GM11168 (cell line): ENCODE measurements around the gene PNLDC1.

Experiments
- in situ Hi-C: fragments of 300-500 bp; cut with MboI; formaldehyde crosslinking; loops from one replicate; pipeline ENCODE4 v1.12.0; 2022; ENCODE audit warnings: low sequenced_read_pairs; ENCODE audit not compliant: unreplicated experiment

The PNLDC1 gene

GRCh38 chr6:159800141-159800865 lies at the start of gene PNLDC1:
Gene PNLDC1, plus strand, starts transcription at chr6:159800276. Its CDS starts 32 bp downstream, at chr6:159800308.
- in situ Hi-C loops, result no loop called here

GRCh38 chr6:159751448-159751847 lies 48.6 kb upstream of the PNLDC1 start:
- in situ Hi-C loops, result no loop called here

GRCh38 chr6:159753081-159753872 lies 46.8 kb upstream of the PNLDC1 start:
- in situ Hi-C loops, result no loop called here

GRCh38 chr6:159754401-159754800 lies 45.7 kb upstream of the PNLDC1 start:
- in situ Hi-C loops, result no loop called here

- in situ Hi-C loops, result no loop called here
Observed at GRCh38 chr6:159754959-159755914, 44.8 kb upstream of the PNLDC1 start.

GRCh38 chr6:159756508-159756907 lies 43.6 kb upstream of the PNLDC1 start:
- in situ Hi-C loops, result no loop called here

- in situ Hi-C loops, result no loop called here
Observed at GRCh38 chr6:159758031-159759001, 41.8 kb upstream of the PNLDC1 start.

GRCh38 chr6:159759645-159760044 lies 40.4 kb upstream of the PNLDC1 start:
- in situ Hi-C loops, result no loop called here

GRCh38 chr6:159760602-159761057 lies 39.4 kb upstream of the PNLDC1 start:
- in situ Hi-C loops, result no loop called here

GRCh38 chr6:159761129-159761872 lies 38.8 kb upstream of the PNLDC1 start:
- in situ Hi-C loops, result no loop called here

GRCh38 chr6:159761873-159762680 lies 38.0 kb upstream of the PNLDC1 start, which contains the start of gene ACAT2:
Gene ACAT2, plus strand, starts transcription at chr6:159762045. Its CDS starts 43 bp downstream, at chr6:159762088.
- in situ Hi-C loops, result no loop called here

GRCh38 chr6:159762681-159763293 lies 37.3 kb upstream of the PNLDC1 start:
- in situ Hi-C loops, result no loop called here

- in situ Hi-C loops, result no loop called here
Observed at GRCh38 chr6:159766906-159767305, 33.2 kb upstream of the PNLDC1 start.

- in situ Hi-C loops, result no loop called here
Observed at GRCh38 chr6:159769470-159769869, 30.6 kb upstream of the PNLDC1 start.

- in situ Hi-C loops, result no loop called here
Observed at GRCh38 chr6:159772196-159772595, 27.9 kb upstream of the PNLDC1 start.

GRCh38 chr6:159777240-159777904 lies 22.7 kb upstream of the PNLDC1 start:
- in situ Hi-C loops, result no loop called here

- in situ Hi-C loops, result no loop called here
Observed at GRCh38 chr6:159778131-159778530, 21.9 kb upstream of the PNLDC1 start.
